HEK293 (cell line): ENCODE data around the gene WIPF3.

Experiments used
- CTCF ChIA-PET: fragments of 350-600 bp; formaldehyde crosslinking; extraction: SDS; loops from one replicate; lab custom pipeline; 2021; ENCODE audit warnings: antibody characterized with exemption; lab: Yijun Ruan, JAX
- POLR2A ChIA-PET: fragments of 300-600 bp; formaldehyde crosslinking; extraction: SDS; loops from one replicate; lab custom pipeline; 2020; ENCODE audit warnings: antibody characterized with exemption, inconsistent platforms; lab: Yijun Ruan, JAX
- H3K27ac ChIP-seq: fragments of 200-500 bp; sonication (Bioruptor generic); 2 replicates; pipeline ENCODE4 v1.5.1; 2014; ENCODE audit warnings: low read depth, low read length, control low read depth, inconsistent platforms; ENCODE audit errors: extremely low read depth
- H3K36me3 ChIP-seq, 2 experiments: fragments of 200-500 bp in 1 of 2; sonication (Bioruptor generic) in 1 of 2; 1 replicate in 1 of 2; 2 replicates in 1 of 2; pipeline ENCODE4 v1.5.1; 2014 to 2017; ENCODE audit warnings: inconsistent platforms in 2 of 2, low read length in 2 of 2; ENCODE audit not compliant: control insufficient read depth in 2 of 2, insufficient read depth in 1 of 2
- H3K4me1 ChIP-seq: fragments of 200-500 bp; sonication (Bioruptor generic); 2 replicates; pipeline ENCODE4 v1.5.1; 2014; ENCODE audit warnings: mild to moderate bottlenecking, low read length, inconsistent platforms; ENCODE audit not compliant: control insufficient read depth, insufficient read depth
- H3K4me3 ChIP-seq: 2 replicates; pipeline ENCODE4 v1.5.1; 2011; ENCODE audit warnings: low read depth, mild to moderate bottlenecking, control low read depth, low read length, moderate library complexity
- H3K9me3 ChIP-seq: fragments of 200-500 bp; sonication (Bioruptor generic); 2 replicates; pipeline ENCODE4 v1.5.1; 2014; ENCODE audit warnings: low read depth, low read length, inconsistent platforms; ENCODE audit not compliant: control insufficient read depth, insufficient read depth
- FEZF1 ChIP-seq: fragments of 450-650 bp; formaldehyde crosslinking; IDR thresholded peaks from 2 replicates; pipeline ENCODE4 v1.5.1; 2016; ENCODE audit warnings: missing biosample characterization, missing genetic modification characterization
- GLI4 ChIP-seq: fragments of 450-650 bp; formaldehyde crosslinking; IDR thresholded peaks from 2 replicates; pipeline ENCODE4 v1.5.1; 2016; ENCODE audit warnings: missing biosample characterization, missing genetic modification characterization
- HOXA7 ChIP-seq: sonication (generic); formaldehyde crosslinking; IDR thresholded peaks from 2 replicates; pipeline ENCODE4 v1.8.1; 2022; ENCODE audit warnings: missing genetic modification reagents, borderline replicate concordance
- HOXD13 ChIP-seq: sonication (generic); formaldehyde crosslinking; IDR thresholded peaks from 2 replicates; pipeline ENCODE4 v1.8.0; 2022; ENCODE audit warnings: missing genetic modification reagents, borderline replicate concordance
- REPIN1 ChIP-seq: fragments of 450-650 bp; formaldehyde crosslinking; IDR thresholded peaks from 2 replicates; pipeline ENCODE4 v1.5.1; 2017; ENCODE audit warnings: missing biosample characterization, missing genetic modification characterization, low read depth
- SCRT2 ChIP-seq: fragments of 450-650 bp; formaldehyde crosslinking; IDR thresholded peaks from 2 replicates; pipeline ENCODE4 v1.5.1; 2016; ENCODE audit warnings: missing biosample characterization, missing genetic modification characterization
- SP3 ChIP-seq: fragments of 450-650 bp; formaldehyde crosslinking; IDR thresholded peaks from 2 replicates; pipeline ENCODE4 v1.5.1; 2016; ENCODE audit warnings: missing biosample characterization, missing genetic modification characterization
- TRIM28 ChIP-seq: IDR thresholded peaks from 2 replicates; pipeline ENCODE4 v1.6.1; 2011; ENCODE audit warnings: low read length, control low read depth, borderline replicate concordance
- ZEB2 ChIP-seq: fragments of 450-650 bp; formaldehyde crosslinking; IDR thresholded peaks from 2 replicates; pipeline ENCODE4 v1.5.1; 2016; ENCODE audit warnings: missing biosample characterization, missing genetic modification characterization
- ZNF10 ChIP-seq: fragments of 450-650 bp; formaldehyde crosslinking; IDR thresholded peaks from 2 replicates; pipeline ENCODE4 v1.5.1; 2017; ENCODE audit warnings: missing biosample characterization, missing genetic modification characterization
- ZNF121 ChIP-seq: fragments of 450-650 bp; formaldehyde crosslinking; IDR thresholded peaks from 2 replicates; pipeline ENCODE4 v1.5.1; 2016; ENCODE audit warnings: missing biosample characterization, missing genetic modification characterization
- ZNF2 ChIP-seq: fragments of 450-650 bp; formaldehyde crosslinking; IDR thresholded peaks from 2 replicates; pipeline ENCODE4 v1.5.1; 2016; ENCODE audit warnings: missing biosample characterization, missing genetic modification characterization
- ZNF24 ChIP-seq: fragments of 450-650 bp; formaldehyde crosslinking; IDR thresholded peaks from 2 replicates; pipeline ENCODE4 v1.5.1; 2016; ENCODE audit warnings: missing biosample characterization, missing genetic modification characterization
- ZNF248 ChIP-seq: fragments of 450-650 bp; formaldehyde crosslinking; IDR thresholded peaks from 2 replicates; pipeline ENCODE4 v1.5.1; 2017; ENCODE audit warnings: missing biosample characterization, missing genetic modification characterization
- ZNF274 ChIP-seq, 2 experiments: fragments of 200-500 bp in 1 of 2; fragments of 450-650 bp in 1 of 2; sonication (Bioruptor generic) in 1 of 2; formaldehyde crosslinking in 1 of 2; IDR thresholded peaks; 2 replicates each; pipeline versions ENCODE4 v1.5.1 to v1.6.1; 2014 to 2016; ENCODE audit warnings: borderline replicate concordance in 1 of 2, inconsistent platforms in 1 of 2, low read length in 1 of 2, missing biosample characterization in 1 of 2, missing genetic modification characterization in 1 of 2
- ZNF292 ChIP-seq: fragments of 450-650 bp; formaldehyde crosslinking; IDR thresholded peaks from 2 replicates; pipeline ENCODE4 v1.5.1; 2016; ENCODE audit warnings: low read depth, missing biosample characterization, missing genetic modification characterization, borderline replicate concordance
- ZNF48 ChIP-seq: fragments of 450-650 bp; formaldehyde crosslinking; IDR thresholded peaks from 2 replicates; pipeline ENCODE4 v1.5.1; 2016; ENCODE audit warnings: missing biosample characterization, missing genetic modification characterization
- ZNF514 ChIP-seq: fragments of 450-650 bp; formaldehyde crosslinking; IDR thresholded peaks from 2 replicates; pipeline ENCODE4 v1.5.1; 2016; ENCODE audit warnings: missing biosample characterization, missing genetic modification characterization
- ZNF549 ChIP-seq: fragments of 450-650 bp; IDR thresholded peaks from 2 replicates; pipeline ENCODE4 v1.5.1; 2018; ENCODE audit warnings: missing biosample characterization, missing genetic modification characterization, mild to moderate bottlenecking, inconsistent platforms, moderate library complexity
- ZNF571 ChIP-seq: fragments of 450-650 bp; formaldehyde crosslinking; IDR thresholded peaks from 2 replicates; pipeline ENCODE4 v1.5.0; 2017; ENCODE audit warnings: missing biosample characterization, missing genetic modification characterization
- ZNF621 ChIP-seq: fragments of 450-650 bp; formaldehyde crosslinking; IDR thresholded peaks from 2 replicates; pipeline ENCODE4 v1.5.1; 2017; ENCODE audit warnings: missing biosample characterization, missing genetic modification characterization
- ZNF624 ChIP-seq: fragments of 450-650 bp; formaldehyde crosslinking; IDR thresholded peaks from 2 replicates; pipeline ENCODE4 v1.5.1; 2017; ENCODE audit warnings: missing biosample characterization, missing genetic modification characterization
- ZNF664 ChIP-seq: fragments of 450-650 bp; formaldehyde crosslinking; IDR thresholded peaks from 2 replicates; pipeline ENCODE4 v1.5.1; 2016; ENCODE audit warnings: missing biosample characterization, missing genetic modification characterization
- ZNF707 ChIP-seq: fragments of 450-650 bp; formaldehyde crosslinking; IDR thresholded peaks from 2 replicates; pipeline ENCODE4 v1.5.1; 2016; ENCODE audit warnings: missing biosample characterization, missing genetic modification characterization
- ZSCAN23 ChIP-seq: fragments of 450-650 bp; formaldehyde crosslinking; IDR thresholded peaks from 2 replicates; pipeline ENCODE4 v1.5.1; 2016; ENCODE audit warnings: missing biosample characterization, missing genetic modification characterization
- TF ChIP-seq, protein P1 (sequence below): fragments of 450-650 bp; formaldehyde crosslinking; IDR thresholded peaks from 2 replicates; pipeline ENCODE4 v1.5.1; 2016; ENCODE audit warnings: missing biosample characterization, missing genetic modification characterization
- TF ChIP-seq, protein P2 (sequence below): fragments of 450-650 bp; formaldehyde crosslinking; IDR thresholded peaks from 2 replicates; pipeline ENCODE4 v1.5.1; 2016; ENCODE audit warnings: missing biosample characterization, missing genetic modification characterization

The WIPF3 gene

DNA sequence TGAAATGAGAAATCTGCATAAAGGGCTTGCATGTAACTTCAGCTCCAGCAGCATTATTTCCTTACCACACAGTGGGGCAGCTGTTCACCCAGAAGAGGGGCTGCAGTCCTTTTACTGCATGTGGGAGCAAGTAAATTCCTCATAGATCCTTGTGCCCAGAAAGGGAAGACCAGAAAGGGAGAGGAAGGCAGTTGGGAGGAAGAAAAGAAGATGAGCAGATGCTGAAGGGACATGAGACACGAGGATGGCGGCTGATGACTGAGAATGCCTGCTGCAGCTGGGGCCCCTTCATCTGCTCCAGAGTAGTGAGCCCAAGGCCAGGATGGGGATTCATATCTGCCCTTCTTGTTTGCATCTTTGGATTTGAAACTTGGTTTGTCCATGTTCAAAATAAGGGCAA is 80.5 kb downstream of the WIPF3 start:
- ChIA-PET CTCF (no interaction called here), POLR2A (no interaction called here)

GRCh38 chr7:29888006-29888405 is 81.7 kb downstream of the WIPF3 start:
- TF ChIP-seq HOXA7 (no peak), SCRT2 (tag by site-specific recombination) (no peak), TRIM28 (no peak), ZNF10 (tag by site-specific recombination) (no peak), ZNF121 (no peak), ZEB2 (tag by site-specific recombination) (no peak), ZNF24 (tag by site-specific recombination) (no peak), ZSCAN23 (tag by site-specific recombination) (no peak)
- Histone ChIP-seq H3K4me1 (no peaks in the 10 kb centered on the region; the same call in 1 of the 2 replicates), H3K9me3 (no peaks in the 10 kb centered on the region), H3K27ac (no peak overlapping the region), H3K4me3 (no peak overlapping the region), H3K36me3 (no peaks in the 10 kb centered on the region)
- ChIA-PET POLR2A (no interaction called here), CTCF (no interaction called here)

More for the DNA sequence above, 80.5 kb downstream of the WIPF3 start:
- H3K36me3 ChIP-seq, result no peaks in the 10 kb centered on the region
- H3K9me3 ChIP-seq, result no peaks in the 10 kb centered on the region
- no peak overlapping the region for H3K4me3 ChIP-seq
- H3K4me1 ChIP-seq, result no peaks in the 10 kb centered on the region; the same call in 1 of the 2 replicates
- TF ChIP-seq, protein P1, sequence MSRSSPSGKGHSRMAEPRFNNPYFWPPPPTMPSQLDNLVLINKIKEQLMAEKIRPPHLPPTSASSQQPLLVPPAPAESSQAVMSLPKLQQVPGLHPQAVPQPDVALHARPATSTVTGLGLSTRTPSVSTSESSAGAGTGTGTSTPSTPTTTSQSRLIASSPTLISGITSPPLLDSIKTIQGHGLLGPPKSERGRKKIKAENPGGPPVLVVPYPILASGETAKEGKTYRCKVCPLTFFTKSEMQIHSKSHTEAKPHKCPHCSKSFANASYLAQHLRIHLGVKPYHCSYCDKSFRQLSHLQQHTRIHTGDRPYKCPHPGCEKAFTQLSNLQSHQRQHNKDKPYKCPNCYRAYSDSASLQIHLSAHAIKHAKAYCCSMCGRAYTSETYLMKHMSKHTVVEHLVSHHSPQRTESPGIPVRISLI (tag by site-specific recombination), result no peak
- TF ChIP-seq ZNF571 (tag by site-specific recombination) (no peak), ZNF707 (tag by site-specific recombination) (no peak), ZNF274 (IDR thresholded peaks at IDR 0.05; ENCODE audit: low read length) (no peak), ZNF274 (tag by site-specific recombination; IDR thresholded peaks at IDR 0.05; ENCODE audit: borderline replicate concordance) (no peak), ZNF664 (tag by site-specific recombination) (no peak), REPIN1 (tag by site-specific recombination) (no peak), GLI4 (no peak), ZNF2 (tag by site-specific recombination) (no peak), SP3 (no peak), ZEB2 (tag by site-specific recombination) (no peak), HOXD13 (CRISPR knock-in tag) (no peak), ZNF621 (tag by site-specific recombination) (no peak), ZNF292 (tag by site-specific recombination) (no peak), ZNF48 (tag by site-specific recombination) (no peak), ZNF248 (no peak), ZNF624 (no peak), FEZF1 (no peak), ZNF549 (tag by site-specific recombination) (no peak), ZNF514 (tag by site-specific recombination) (no peak)
- TF ChIP-seq, protein P2, sequence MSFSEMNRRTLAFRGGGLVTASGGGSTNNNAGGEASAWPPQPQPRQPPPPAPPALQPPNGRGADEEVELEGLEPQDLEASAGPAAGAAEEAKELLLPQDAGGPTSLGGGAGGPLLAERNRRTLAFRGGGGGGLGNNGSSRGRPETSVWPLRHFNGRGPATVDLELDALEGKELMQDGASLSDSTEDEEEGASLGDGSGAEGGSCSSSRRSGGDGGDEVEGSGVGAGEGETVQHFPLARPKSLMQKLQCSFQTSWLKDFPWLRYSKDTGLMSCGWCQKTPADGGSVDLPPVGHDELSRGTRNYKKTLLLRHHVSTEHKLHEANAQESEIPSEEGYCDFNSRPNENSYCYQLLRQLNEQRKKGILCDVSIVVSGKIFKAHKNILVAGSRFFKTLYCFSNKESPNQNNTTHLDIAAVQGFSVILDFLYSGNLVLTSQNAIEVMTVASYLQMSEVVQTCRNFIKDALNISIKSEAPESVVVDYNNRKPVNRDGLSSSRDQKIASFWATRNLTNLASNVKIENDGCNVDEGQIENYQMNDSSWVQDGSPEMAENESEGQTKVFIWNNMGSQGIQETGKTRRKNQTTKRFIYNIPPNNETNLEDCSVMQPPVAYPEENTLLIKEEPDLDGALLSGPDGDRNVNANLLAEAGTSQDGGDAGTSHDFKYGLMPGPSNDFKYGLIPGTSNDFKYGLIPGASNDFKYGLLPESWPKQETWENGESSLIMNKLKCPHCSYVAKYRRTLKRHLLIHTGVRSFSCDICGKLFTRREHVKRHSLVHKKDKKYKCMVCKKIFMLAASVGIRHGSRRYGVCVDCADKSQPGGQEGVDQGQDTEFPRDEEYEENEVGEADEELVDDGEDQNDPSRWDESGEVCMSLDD, result no peak
- no peak overlapping the region for H3K27ac ChIP-seq
